Heart left ventricle (tissue), 13 donors: ENCODE results near the gene ALK.

Experiments used
- POLR2A ChIP-seq, 2 donors: fragments of 450-650 bp; IDR thresholded peaks; one replicate each; pipeline ENCODE4 v1.6.1; 2017; ENCODE audit warnings: antibody characterized with exemption in 2 of 2, mild to moderate bottlenecking in 2 of 2, moderate library complexity in 2 of 2
- TF ChIP-seq, protein P1 (sequence below), 12 donors: fragments of 200-600 bp; sonication (generic) in 4 of 12; IDR thresholded peaks; one replicate each; pipeline versions ENCODE4 v1.5.0 to v1.8.0; 2018 to 2022; ENCODE audit warnings: antibody characterized with exemption in 12 of 12, mild to moderate bottlenecking in 5 of 12
- donor health status: ischemic (EF 13 %, LVEDD 7.1; RV severe dilation, severe dysfunction).
- donor health status: DM: no; HTN: yes; CAD: no.
- donor health status: DM: no; HTN: no; CAD: no.
- donor health status: ischemic (EF 25% LVEDD 6.9; RV normal size, moderate dysfunction).
- donor health status: ischemic (EF 25% LVEDD 5.7; RV mildly dilated, moderate dysfunction).
- donor health status: ischemic (EF 35%, LVEDD 5.7; RV mildly dilated, moderate dysfunction).
- donor health status: nonischemic (EF 11% LVEDD 7.7; RV severe dilation, severe dysfunction).
- donor health status: DM: yes; HTN: yes; CAD: no.
- donor health status: PGD.
- donor health status: ischemic (EF 29% LVEDD 5.4; RV normal size, mild dysfunction).
- donor health status: nonischemic (EF 23%, LVEDD 6.1; RV moderate dilation, normal function).

GRCh38 chr2:29317801-29318485 lies 603.4 kb downstream of the ALK start:
- TF ChIP-seq, protein P1, sequence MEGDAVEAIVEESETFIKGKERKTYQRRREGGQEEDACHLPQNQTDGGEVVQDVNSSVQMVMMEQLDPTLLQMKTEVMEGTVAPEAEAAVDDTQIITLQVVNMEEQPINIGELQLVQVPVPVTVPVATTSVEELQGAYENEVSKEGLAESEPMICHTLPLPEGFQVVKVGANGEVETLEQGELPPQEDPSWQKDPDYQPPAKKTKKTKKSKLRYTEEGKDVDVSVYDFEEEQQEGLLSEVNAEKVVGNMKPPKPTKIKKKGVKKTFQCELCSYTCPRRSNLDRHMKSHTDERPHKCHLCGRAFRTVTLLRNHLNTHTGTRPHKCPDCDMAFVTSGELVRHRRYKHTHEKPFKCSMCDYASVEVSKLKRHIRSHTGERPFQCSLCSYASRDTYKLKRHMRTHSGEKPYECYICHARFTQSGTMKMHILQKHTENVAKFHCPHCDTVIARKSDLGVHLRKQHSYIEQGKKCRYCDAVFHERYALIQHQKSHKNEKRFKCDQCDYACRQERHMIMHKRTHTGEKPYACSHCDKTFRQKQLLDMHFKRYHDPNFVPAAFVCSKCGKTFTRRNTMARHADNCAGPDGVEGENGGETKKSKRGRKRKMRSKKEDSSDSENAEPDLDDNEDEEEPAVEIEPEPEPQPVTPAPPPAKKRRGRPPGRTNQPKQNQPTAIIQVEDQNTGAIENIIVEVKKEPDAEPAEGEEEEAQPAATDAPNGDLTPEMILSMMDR (IDR thresholded peaks at IDR 0.05) = no peak
- TF ChIP-seq POLR2A (IDR thresholded peaks at IDR 0.05) = no peak
